ENCODE results near the gene IRX5.

Gene IRX5

DNA sequence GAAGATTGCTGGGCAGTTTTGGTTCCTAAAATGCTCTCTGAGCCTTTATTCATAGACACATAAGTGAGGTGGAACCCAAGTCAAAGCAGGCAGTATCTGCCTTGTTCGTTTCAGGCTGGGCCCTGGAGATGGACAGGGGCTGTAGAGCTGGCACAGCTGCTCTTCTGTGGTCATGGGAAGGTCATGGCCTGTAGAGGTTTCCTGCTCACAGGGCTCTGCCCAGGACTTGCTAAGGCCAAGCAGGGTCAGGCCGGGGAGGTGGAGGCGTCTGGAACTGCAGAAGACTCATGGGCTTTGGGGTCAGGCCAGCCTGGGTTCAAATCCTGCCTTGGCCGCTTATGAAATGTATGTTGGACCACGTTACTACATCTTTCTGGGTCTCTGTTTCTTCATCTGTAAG is 50.2 kb downstream of the IRX5 start:
- H3K4me3 ChIP-seq (ENCODE audit: low read depth, low read length): no peak overlapping the region
- TF ChIP-seq POLR2A (IDR thresholded peaks at IDR 0.05; ENCODE audit: extremely low read depth, insufficient read length): no peak
- TF ChIP-seq, protein P1, sequence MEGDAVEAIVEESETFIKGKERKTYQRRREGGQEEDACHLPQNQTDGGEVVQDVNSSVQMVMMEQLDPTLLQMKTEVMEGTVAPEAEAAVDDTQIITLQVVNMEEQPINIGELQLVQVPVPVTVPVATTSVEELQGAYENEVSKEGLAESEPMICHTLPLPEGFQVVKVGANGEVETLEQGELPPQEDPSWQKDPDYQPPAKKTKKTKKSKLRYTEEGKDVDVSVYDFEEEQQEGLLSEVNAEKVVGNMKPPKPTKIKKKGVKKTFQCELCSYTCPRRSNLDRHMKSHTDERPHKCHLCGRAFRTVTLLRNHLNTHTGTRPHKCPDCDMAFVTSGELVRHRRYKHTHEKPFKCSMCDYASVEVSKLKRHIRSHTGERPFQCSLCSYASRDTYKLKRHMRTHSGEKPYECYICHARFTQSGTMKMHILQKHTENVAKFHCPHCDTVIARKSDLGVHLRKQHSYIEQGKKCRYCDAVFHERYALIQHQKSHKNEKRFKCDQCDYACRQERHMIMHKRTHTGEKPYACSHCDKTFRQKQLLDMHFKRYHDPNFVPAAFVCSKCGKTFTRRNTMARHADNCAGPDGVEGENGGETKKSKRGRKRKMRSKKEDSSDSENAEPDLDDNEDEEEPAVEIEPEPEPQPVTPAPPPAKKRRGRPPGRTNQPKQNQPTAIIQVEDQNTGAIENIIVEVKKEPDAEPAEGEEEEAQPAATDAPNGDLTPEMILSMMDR (IDR thresholded peaks at IDR 0.05; ENCODE audit: low read depth, low read length): no peak
- TF ChIP-seq, protein P2, sequence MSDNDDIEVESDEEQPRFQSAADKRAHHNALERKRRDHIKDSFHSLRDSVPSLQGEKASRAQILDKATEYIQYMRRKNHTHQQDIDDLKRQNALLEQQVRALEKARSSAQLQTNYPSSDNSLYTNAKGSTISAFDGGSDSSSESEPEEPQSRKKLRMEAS (IDR thresholded peaks at IDR 0.05; ENCODE audit: low read depth, low read length): no peak
- TF ChIP-seq MYC (IDR thresholded peaks at IDR 0.05; ENCODE audit: low read depth, low read length): no peak
- no peak for DNase-seq (ENCODE audit: low read depth)

Measured in NB4 (cell line).